ENCODE measurements around the gene SORCS1.

GRCh38 chr10:106925191-106925590 lies 239.3 kb downstream of the SORCS1 start:
- no peak for TF ChIP-seq CTCF (IDR thresholded peaks at IDR 0.05)
- TF ChIP-seq POLR2A (IDR thresholded peaks at IDR 0.05): no peak
- TF ChIP-seq EP300 (IDR thresholded peaks at IDR 0.05): no peak

Data from tibial nerve (tissue), 4 donors.